SK-N-SH treated with all-trans-retinoic acid at 6 μM for 48 hours (cell line): Measurements from ENCODE around the gene OTOF.

Experiments
- BACH2 ChIP-seq: fragments of 250-450 bp; sonication (Bioruptor Pico); IDR thresholded peaks from 2 replicates; pipeline ENCODE4 v1.9.0; 2021; ENCODE audit warnings: mild to moderate bottlenecking, borderline replicate concordance
- SNAI2 ChIP-seq: fragments of 250-450 bp; sonication (Bioruptor Pico); IDR thresholded peaks from 2 replicates; pipeline ENCODE4 v1.5.0; 2020; ENCODE audit warnings: mild to moderate bottlenecking, moderate library complexity
- ZNF8 ChIP-seq: fragments of 450-650 bp; formaldehyde crosslinking; IDR thresholded peaks from 2 replicates; pipeline ENCODE4 v1.5.0; 2020; ENCODE audit warnings: mild to moderate bottlenecking, moderate library complexity

DNA sequence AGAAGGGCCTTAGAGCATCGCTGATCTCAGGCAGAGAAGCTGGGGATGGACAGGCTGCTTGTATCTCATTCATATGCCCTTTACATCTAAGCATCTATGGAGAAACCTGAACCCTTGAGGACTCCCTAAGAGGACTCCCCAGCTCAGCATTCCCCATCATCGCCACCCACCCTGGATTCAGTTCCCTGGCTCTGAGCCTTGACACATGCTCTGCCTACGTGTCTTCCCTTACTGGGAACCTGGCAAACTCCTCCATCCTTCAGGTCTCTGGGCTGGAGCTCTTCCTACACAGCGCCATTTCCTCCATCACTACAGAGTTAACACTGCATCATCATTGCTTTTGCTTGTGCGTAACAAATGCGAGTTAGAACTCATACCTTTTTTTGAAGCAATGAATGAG is 31.2 kb upstream of the OTOF start:
- TF ChIP-seq BACH2 (CRISPR knock-in tag), result no peak
- no peak for TF ChIP-seq ZNF8 (CRISPR knock-in tag)
- TF ChIP-seq SNAI2, result no peak
